HG02973 (cell line): ENCODE measurements around the gene AP4M1.

Experiments
- ATAC-seq: cut with Tn5 transposase; IDR thresholded peaks from one replicate; pipeline ENCODE4 v1.9.1; 2021; ENCODE audit warnings: moderate library complexity; ENCODE audit not compliant: unreplicated experiment

AP4M1 gene, protein sequence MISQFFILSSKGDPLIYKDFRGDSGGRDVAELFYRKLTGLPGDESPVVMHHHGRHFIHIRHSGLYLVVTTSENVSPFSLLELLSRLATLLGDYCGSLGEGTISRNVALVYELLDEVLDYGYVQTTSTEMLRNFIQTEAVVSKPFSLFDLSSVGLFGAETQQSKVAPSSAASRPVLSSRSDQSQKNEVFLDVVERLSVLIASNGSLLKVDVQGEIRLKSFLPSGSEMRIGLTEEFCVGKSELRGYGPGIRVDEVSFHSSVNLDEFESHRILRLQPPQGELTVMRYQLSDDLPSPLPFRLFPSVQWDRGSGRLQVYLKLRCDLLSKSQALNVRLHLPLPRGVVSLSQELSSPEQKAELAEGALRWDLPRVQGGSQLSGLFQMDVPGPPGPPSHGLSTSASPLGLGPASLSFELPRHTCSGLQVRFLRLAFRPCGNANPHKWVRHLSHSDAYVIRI

DNA sequence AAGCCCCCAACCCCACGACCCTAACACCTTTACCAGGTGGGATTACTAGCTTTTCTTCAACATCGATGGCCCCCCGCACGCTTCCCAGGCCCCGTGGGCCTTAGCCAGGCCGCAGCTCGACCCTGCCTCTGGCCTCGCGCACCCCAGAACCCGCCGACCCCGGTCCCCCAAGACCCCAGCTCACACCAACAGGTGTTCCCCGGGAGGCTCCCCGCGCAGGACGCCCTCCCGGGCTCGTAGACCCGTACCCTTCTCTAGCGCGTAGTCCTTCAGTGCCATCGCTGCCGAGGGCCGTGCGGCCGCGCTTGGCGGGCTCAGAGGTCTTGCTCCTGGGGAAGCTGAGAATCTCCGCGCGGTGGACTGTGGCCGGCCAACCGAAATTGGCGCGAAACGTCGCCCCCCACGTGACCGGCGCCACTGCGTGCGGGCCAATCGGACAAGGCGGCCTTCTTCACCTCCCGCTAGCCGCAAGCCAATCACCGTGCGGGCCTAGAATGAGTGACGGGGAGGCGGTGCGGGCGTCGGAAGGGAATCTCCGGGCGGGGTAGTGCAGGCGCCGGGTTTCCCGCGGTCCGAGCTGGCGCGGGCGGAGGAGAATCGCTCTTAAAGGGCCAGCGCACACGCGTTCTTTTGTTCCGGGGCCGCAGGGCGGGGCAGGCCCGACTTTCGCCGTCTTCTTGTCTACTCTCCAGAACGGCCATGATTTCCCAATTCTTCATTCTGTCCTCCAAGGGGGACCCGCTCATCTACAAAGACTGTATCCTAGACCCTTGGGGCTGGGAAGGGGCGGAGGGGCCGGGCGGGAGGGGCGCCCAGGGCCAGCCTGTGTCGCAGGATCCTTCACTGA, at the start of gene AP4M1, which contains the start of gene MCM7:
TSS of gene AP4M1 (plus strand) at position 628 of the 847 bp plus-strand sequence. CDS start at position 700, 72 bp downstream.
TSS of gene MCM7 (minus strand) at position 382 of the 847 bp plus-strand sequence. CDS start at position 279, 103 bp downstream.
- ATAC-seq = peak; percentile 79

GRCh38 chr7:100053215-100053614, 48.2 kb upstream of the AP4M1 start:
- ATAC-seq = no peak

- ATAC-seq = no peak
Observed at GRCh38 chr7:100057006-100057405, 44.4 kb upstream of the AP4M1 start.

- no peak for ATAC-seq
Observed at GRCh38 chr7:100059251-100059739, 42.1 kb upstream of the AP4M1 start.

DNA sequence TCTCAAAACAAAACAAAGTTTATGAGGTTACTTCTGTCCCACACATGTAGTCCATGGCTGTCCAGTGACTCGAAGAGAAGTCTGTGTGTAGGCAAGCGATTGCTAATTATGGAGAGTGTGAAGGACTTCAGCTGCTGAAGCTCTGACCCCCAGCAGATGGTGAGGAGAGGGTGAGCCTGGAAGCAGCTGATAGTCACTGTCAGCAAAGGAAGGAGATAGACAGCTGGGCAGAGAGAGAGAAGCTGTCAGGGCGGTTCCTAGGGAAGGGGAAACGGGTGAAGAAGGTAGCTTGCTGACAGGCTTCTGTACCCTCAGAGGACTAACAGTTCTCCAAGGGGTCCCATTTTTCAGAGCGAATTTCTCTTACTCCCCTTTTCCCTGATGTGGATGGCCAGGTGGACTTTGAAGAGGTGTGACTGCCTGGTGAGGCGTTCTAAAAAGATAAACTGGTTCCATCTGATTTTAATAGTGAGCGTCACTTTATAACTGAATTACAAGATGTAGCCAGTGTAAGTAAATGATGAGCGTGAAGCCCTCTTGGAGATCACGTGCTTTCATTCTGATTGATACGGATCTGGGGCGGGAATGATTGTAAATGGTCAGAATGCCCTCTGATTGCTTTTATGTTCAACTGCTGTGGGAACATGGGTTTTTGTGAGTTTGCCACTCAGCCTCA, 39.8 kb upstream of the AP4M1 start:
- ATAC-seq = no peak

GRCh38 chr7:100063376-100063775, 38.1 kb upstream of the AP4M1 start:
- no peak for ATAC-seq

- no peak for ATAC-seq
Observed at GRCh38 chr7:100064162-100064561, 37.3 kb upstream of the AP4M1 start.

GRCh38 chr7:100065452-100066186, 35.8 kb upstream of the AP4M1 start:
- no peak for ATAC-seq

GRCh38 chr7:100066953-100067352, 34.5 kb upstream of the AP4M1 start:
- ATAC-seq = no peak

- no peak for ATAC-seq
Observed at GRCh38 chr7:100069991-100070390, 31.5 kb upstream of the AP4M1 start.

DNA sequence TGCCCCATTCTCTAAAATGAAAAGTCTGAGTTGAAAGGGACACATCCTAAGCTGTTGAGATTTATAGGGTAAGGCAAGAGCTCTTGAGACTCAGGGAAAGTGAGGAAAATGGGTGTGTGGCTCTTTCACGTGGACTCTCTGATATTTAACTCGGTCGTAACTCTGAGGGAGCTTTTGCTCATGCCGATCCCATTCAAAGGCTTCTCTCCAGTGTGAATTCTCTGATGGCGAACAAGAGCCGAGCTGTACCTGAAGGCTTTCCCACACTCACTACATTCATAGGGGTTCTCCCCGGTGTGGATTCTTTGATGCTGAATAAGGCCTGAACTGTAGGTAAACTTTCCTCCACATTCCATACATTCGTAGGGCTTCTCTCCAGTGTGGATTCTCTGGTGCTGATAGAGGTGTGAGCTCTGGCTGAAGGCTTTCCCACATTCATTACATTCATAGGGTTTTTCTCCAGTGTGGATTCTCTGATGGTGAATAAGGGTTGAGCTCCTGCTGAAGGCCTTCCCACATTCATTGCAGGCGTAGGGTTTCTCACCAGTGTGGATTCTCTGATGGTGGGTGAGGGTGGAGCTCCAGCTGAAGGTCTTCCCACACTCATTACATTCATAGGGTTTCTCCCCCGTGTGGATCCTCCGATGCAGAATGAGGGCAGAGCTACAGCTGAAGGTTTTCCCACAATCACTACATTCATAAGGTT, 30.3 kb upstream of the AP4M1 start:
- no peak for ATAC-seq

GRCh38 chr7:100072462-100072861, 29.0 kb upstream of the AP4M1 start:
- no peak for ATAC-seq

- ATAC-seq = no peak
Observed at GRCh38 chr7:100074841-100075240, 26.6 kb upstream of the AP4M1 start.

GRCh38 chr7:100075418-100075817, 26.0 kb upstream of the AP4M1 start:
- ATAC-seq = no peak

GRCh38 chr7:100077205-100077604, 24.2 kb upstream of the AP4M1 start:
- ATAC-seq = no peak

- ATAC-seq = no peak
Observed at GRCh38 chr7:100079024-100079560, 22.4 kb upstream of the AP4M1 start.

DNA sequence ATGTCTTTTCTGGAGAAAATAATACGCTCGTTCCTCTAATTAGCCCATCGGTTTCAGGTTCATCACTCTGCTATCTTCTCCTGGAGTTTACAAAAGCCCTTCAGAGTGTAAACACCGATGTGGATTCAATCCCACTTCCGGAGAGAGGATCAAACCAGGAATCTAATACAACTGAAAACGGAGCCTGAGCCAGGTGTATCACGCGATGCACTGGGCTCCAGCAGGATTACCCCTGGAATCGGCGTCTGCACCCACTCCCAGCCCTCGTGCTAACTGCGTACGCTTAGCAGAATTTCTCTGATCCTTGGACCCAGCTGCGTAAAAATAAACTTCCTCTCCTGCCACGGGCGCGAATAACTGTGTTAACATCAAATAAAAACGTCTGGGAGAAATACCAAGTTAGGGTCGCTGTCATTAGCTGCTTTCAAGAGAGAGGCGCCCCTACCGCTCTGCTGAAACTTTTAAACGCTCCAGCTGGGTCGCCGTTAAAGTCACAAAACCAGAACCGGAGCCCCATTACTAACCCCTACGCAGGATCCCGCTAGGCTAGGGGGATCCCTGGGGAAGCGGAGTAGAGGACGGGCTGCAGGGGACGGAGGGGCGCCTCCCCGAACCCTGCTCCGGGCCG, 20.4 kb upstream of the AP4M1 start:
- ATAC-seq = no peak

DNA sequence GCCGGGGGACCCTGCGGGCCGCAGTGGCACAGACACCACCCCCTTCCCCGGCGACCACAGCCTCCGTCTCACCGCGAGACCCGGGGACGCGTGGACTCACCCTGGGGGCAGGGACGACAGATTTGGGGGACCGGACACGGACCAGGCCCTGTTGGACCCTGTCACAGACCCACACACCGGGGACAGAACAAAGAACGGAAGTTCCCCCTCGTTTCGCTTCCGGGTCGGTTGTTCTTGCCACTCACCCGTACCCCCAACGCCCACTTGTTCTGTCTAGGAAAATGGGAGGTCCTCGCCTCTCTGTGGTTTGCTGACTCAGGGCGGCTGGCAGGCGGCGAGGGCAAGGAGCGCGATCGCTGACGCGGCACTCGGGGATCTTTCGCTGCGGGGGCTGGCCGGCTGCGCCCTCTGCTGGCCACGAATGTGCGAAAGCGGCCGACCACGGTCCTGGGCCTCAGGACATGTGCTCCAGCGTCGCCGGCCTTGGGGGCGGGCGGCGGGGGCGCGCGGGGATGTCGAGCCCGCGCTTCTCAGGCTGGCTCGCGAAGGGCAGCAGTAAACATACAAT, 19.8 kb upstream of the AP4M1 start, which contains the start of gene ZNF3:
TSS of gene ZNF3 (minus strand) at position 189 of the 568 bp plus-strand sequence. CDS start 4,366 bp downstream, outside the sequence.
- ATAC-seq = peak; percentile 70
